GM18508 (cell line): ENCODE results near the gene IL4.
A peak's percentile ranks its signal among the peaks of the same experiment; 100 is the strongest.

ENCODE experiments used
- ATAC-seq: cut with Tn5 transposase; IDR thresholded peaks from one replicate; pipeline ENCODE4 v1.9.1; 2021; ENCODE audit warnings: moderate number of reproducible peaks; ENCODE audit not compliant: insufficient read depth, unreplicated experiment

The IL4 gene

DNA sequence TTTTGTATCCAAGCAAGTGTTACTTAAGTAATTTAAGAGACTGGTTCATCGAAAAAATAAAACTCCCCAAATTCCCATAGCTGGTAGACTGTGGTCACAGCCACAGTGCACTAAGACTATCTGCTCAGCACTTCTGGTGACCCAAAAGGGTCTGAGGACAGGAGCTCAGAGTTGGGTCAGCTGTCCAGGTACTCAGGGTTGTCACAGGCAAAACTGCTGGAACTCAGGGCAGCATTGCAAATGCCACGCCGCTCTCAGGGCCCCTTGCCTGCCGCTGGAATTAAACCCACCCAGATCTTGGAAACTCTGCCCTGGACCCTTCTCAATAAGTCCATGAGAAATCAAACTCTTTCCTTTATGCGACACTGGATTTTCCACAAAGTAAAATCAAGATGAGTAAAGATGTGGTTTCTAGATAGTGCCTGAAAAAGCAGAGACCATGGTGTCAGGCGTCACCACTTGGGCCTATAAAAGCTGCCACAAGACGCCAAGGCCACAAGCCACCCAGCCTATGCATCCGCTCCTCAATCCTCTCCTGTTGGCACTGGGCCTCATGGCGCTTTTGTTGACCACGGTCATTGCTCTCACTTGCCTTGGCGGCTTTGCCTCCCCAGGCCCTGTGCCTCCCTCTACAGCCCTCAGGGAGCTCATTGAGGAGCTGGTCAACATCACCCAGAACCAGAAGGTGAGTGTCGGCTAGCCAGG lies 16.0 kb upstream of the IL4 start, which contains the start of gene IL13:
Gene IL13, plus strand, starts transcription at position 498 of the 705 bp plus-strand sequence. Its CDS starts 14 bp downstream, at position 512.
- ATAC-seq, result no peak

DNA sequence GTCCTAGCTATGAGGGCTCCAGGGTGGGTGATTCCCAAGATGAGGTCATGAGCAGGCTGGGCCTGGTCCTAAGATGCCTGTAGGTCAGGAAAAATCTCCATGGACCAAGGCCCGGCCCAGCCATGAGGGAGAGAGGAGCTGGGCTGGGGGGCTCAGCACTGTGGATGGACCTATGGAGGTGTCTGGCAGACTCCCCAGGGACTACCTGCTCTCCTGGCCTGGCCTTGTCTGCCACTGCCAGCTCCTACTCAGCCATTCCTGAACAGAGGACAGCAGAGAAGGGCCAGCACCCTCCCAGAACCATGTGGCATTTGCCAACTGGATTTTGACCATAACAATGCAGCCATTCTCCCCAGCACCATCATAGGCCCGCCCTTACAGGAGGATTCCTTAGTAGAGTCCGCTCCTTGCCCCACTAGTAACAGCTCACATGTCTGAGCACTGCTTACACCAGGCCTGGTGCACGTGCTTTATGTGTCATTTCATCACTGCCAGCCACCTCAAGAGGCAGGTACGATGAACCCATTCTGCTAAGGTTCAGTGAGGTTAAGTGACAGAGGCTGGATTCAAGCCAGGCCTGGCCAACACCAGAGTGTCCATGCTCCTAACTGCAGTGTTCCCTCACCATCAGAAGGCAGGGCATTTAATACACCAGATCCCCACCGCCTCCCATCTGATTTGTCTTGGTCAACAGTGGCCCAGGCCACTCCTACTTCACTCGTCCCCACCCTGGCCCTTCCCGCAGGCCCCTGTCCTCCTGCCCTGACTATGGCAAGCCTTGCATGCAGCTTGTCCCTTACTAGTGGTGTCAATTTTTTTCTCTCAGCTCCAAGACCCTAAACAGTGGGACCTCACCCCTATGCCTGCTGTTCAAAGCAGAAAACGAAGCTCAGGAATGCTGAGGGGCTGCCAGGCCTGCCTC lies 15.1 kb upstream of the IL4 start:
- ATAC-seq, result no peak

DNA sequence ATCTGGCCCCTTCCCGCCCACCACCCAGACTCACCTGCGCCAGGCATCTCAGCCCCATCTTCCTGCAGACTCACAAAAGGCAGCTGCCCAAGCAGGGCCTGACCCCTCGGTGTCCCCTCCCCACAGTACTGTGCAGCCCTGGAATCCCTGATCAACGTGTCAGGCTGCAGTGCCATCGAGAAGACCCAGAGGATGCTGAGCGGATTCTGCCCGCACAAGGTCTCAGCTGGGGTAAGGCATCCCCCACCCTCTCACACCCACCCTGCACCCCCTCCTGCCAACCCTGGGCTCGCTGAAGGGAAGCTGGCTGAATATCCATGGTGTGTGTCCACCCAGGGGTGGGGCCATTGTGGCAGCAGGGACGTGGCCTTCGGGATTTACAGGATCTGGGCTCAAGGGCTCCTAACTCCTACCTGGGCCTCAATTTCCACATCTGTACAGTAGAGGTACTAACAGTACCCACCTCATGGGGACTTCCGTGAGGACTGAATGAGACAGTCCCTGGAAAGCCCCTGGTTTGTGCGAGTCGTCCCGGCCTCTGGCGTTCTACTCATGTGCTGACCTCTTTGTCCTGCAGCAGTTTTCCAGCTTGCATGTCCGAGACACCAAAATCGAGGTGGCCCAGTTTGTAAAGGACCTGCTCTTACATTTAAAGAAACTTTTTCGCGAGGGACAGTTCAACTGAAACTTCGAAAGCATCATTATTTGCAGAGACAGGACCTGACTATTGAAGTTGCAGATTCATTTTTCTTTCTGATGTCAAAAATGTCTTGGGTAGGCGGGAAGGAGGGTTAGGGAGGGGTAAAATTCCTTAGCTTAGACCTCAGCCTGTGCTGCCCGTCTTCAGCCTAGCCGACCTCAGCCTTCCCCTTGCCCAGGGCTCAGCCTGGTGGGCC lies 13.9 kb upstream of the IL4 start:
- ATAC-seq, result no peak

DNA sequence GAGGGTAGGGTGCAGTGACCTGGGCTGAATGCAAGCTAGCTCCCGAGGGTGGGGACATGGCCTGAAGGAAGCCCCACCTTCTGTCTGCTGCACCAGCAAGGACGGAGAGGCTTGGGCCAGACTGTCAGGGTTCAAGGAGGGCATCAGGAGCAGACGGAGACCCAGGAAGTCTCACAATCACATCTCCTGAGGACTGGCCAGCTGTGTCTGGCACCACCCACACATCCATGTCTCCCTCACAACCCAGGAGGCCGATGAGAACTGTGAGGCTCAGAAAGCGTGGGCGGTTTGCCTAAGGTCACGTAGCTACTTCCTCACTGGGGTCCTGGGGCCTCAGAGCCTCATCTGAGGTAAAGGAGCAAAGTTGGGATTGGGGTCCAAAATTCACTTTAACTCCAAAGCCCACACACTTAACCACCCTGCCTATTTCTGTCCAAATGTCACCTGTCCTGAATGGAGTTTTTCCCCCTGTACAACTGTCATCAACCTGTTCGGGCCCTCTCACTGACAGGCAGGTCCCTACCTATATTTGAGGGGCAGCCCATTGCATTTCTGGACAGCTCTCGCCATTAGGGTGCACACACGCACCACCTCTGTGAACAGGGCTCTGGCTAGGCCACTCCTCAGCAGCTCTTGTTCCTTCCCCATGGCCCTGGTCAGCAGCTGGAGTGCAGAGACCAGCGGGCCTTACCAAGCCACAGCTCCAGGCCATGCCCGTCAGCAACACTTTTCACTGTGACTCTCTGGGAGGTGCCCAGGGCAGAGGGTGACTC lies 12.4 kb upstream of the IL4 start:
- no peak for ATAC-seq

DNA sequence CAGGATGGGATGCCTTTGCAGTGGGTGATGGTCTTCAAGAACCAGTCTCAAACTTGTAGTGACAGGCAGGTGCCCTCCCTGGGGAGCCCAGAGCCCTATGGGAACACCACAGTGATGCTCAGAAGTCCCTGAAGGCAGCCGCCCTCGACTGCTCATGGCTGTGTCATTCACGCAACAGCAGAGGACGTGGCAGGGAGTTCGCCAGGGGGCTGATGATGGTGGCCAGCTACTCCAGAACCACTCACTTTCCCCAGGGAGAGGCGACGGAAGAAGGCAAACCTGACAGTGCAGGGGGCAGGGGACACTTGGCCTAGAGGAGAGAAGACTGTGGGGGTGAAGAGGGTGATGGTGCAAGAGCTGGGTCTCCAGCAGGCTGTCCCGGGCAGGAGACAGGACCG lies 11.8 kb upstream of the IL4 start:
- ATAC-seq, result no peak

DNA sequence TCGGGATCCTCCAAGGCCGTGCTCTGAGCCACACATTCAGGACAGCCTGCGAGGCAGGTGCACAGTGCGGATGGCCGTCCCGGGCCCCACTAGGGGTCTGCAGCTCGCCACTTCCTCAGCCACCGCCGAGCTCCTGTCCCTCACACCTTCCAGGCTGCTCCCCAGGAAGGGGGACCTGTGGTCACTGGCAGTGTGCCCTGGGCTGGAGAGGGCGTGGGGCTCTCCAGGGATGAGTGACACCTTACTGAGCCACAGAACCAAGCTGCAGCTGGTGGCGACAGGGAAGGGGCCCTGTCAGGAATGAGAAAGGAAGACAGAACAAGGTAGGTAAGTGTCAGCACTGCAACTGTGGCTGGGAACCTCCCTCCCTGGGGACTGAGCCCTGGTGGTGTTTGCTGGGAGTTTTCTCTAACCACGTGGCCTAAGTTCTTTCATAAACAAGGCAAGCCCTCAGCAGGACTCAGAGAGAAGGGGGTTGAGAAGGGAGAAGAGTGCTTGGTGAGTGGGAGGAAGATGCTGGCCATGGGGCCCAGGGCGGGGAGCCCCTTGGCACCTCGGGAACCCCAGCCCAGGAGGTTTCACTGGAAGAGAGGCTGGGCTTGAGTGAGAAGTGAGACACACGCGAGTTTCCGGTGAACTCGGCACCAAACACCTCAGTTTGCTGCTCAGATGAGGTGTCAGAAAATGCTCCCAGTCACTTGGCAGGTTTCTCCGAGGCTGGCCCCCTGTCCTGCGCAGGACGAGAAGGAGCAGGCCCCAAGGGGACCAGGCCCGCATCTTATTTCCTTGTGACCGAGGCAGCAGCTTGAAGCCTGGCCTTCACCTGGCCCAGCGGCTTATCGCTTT lies 10.6 kb upstream of the IL4 start:
- ATAC-seq, result peak; percentile 51

DNA sequence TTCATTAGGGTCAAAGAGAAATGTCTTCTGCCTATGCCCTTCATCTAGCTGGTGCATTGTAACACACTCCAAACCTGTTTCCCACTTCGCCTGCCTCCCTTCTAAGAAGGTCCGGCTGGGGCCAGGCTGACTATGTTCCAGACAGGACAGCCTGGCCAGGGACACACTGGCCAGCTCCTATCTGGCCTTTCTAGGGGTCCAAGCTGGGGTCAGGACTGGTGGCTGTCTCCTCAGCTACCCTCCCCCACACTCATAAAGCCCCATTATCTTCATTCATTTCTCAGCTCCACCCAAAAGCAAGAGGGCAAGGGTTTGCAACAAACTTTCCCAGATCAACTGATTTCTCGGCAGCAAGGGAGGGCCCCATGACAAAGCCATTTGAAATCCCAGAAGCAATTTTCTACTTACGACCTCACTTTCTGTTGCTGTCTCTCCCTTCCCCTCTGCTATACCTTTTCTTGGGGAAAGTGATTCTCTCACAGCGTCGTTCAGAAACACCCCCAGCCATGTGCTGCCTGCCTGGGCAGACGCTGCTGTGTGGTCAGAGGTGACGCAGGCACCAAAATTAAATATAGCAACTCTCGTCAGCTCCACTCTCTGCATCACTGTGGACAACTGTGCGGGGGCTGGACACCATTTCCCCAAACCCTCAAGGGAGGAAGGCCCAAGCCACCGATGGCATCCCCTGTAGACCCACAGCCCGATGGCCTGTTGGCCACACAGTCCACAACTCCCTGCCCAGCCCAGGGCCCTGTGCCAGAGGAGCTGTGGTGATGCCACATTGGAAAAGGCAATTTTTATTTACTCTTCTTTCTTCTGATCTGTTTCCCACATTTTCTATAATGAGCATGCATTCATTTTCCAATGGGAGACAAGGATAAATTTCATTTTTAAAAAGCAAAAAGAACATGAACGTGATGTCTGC lies 9.8 kb upstream of the IL4 start:
- ATAC-seq, result no peak

DNA sequence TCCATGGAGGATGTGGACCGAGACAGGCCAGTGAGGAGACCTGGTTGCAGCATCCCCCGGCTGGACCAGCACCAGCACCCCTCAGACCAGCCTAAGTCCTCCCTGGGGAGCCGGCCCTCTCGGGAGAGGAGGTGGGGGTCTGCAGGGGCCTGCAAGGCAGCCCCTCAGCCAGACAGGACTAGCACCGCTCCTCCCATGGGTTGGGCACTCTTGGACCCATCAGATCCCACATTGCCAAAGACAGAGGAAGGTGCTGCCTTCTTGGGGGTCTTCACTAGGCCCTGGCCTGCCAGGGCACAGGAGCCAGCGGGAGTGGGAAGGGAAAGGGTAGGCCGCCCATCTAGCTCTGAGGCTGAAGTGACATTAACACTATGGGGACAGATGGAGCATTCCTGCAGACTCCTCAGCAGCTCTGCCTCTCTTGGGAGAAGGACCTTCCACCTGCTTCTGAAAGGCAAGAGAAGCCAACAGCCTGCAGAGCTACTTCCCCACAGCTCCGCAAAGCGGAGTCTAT lies 9.0 kb upstream of the IL4 start:
- no peak for ATAC-seq

DNA sequence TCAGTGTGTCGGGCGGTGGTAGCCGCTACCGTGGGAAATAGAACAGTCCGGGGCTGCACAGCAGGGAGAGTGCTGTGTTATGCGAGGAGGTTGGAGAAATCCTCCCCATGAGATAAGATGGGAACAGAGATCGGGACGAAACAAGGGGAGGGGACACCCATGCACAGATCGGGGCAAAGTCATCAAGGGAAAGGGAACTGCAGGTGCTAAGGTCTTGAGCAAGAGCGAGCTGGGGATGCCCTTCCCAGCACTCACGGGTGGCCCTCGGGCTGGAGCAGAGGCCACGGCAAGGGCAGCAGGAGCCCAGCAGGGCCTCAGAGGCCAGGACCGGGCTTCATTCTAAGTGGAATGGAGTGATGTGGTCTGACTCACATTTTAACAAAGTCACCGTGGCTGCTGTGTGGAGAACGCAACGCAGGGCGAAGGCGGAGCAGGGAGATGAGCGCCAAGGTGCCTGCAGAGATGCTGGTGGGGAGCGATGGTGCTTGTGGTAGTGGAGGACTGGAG lies 8.2 kb upstream of the IL4 start:
- no peak for ATAC-seq

DNA sequence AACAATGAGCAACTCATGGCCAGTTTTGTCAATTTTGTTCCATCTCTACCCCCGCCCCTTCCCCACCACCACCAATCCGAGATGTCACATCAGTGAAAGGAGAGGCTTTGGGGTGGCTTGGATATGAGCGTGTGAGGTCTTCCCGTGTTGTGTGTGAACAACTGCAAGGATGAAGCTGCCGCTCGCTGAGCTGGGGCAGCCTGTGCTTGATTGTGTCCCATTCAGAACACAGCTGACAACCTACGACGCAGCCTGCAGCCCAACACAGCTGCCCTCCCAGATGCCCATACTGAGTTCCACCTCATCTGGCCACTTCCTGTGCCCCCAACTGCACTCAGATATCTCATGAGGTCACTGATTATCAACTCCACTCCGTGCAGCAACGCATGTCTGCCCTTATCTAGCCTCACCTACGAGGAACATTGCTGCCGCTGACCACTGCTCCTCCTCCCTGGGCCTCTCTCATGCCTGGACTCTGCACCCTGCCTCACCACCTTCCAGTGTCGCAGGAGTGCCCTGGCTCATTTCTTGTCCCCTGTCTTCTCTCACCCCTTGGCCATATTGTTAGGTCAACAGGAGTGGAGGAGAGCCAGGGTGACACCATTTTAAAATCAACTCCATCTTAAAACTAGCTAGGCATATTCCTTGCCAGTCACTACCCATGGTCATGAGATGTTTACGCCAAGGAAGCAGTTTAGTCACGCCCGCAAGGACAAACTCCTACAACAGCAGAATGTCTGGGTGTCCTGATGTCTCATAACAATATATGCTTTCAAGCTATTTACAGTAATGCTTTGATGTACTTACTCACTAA lies 7.3 kb upstream of the IL4 start:
- ATAC-seq, result no peak

DNA sequence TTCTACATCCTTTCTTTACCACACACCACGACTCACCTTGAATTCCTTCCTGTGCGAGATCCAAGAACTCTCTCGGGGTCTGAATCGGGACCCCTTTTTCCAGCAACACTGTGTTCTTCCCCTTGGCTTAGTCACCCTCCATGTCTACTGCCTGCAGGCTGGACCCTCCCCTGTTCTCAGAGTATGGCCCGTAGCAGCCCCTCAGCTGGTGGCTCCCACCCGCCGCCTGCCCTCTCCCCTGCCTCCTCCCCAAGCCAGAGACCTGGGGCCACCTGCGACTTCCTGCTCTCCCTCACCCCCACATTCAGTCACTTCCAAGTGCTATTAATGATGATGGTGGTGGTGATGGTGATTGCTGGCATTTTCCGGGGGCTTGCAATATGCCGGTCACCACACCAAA lies 6.5 kb upstream of the IL4 start:
- no peak for ATAC-seq

DNA sequence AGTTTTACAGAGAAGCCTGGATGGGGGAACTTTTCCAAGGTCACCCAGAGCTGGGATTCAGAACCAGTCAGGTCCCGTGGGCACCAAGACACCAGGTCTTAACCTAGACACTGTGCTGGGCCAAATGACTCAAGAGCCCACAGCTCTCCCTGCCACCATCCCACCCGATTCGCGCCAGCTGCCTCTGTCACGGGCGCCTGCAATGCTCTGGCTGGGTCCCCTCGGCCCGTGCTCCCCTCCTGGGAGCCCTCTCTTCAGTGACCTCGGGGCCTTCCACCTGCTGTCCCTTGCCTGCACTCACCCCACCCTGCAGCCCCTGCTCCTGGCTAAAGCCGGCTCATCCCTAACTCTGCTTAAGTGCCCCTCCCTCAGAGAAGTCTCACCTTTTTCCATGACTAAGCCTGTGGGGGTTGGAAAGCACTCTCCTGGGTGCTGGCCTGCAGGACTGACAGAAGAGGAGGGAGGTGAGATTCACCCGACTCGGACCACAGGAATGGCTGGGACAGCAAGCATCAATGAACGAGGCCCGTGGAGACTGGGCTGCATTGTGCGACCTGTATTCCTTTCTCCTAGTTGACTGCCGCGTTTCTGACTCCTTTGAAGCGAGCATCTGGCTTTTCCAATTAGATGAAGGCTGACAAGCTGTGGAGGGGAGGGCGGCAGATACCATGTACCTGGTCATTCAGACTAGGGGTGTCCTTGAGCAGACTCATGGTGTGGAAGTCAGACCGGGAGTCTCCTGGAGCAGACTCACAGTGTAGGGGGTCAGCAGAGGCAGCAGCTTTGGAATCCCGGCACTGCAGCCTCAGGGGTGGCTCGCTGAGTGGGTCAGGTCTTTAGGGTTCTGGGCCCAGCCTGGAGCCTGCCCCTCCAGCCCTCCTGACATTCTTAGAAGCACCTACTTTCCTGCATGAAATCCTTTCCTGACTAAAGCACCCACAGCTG lies 5.8 kb upstream of the IL4 start:
- no peak for ATAC-seq

DNA sequence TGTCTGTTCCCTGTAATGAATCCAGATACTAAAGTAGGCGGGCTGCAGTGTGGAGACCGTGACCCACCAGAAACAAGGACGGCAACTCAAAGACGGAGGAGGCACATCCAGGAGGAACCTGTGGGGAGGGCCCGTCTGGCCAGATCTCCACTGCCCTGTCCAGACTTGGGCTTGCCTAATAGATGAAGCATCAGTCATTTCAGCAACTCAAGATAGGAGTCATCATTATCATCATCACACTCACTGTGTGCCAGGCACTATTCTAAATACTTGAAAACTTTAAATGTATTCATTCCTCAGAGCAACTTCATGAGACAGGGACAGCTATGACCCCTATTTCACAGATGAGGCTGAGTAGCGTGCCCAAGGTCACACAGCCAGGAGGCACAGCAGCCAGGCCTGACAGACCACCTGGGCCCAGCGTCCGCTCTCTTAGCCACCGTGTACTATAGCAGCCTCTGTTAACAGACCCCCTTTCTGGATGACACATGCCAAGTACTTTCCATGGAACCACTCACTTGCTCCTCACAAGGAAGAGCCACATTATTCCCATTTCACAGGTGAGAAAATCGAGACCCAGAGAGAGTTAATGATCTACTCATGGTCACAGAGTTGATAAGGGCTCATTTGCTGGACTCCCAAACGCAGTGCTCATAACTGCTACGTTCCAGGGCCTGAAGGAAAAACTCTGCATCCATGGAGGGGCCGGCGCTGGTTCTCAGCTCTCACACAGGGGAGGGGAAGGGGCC lies 4.9 kb upstream of the IL4 start:
- ATAC-seq, result no peak

DNA sequence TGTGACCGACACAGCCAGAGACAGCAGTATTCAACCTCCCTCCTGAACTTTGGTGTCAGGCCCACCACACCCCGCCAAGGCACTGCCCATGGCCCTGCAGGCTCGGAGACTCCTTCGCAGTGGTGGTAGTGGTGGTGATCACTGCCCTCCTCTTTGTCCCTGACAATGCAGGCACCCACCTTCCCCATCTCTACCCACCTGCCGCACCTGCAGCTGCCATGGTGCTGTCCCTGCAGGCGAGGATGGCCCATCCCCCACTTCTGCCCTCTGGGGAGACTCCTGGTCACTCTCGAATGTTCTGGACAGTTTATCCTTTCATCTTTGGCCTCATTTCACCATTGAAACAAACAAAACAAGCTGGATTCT lies 4.4 kb upstream of the IL4 start:
- no peak for ATAC-seq
